Measurements from ENCODE around the gene SHC2. TPM values are rescaled to one million over a fixed set of nuclear protein-coding genes. Genes with fewer than 3 reads are reported as not detected.

Gene SHC2
- total and polyA plus RNA-seq, 2 of the 8 experiments (the other 6 are each of a cell fraction or from before 2014, with no cell fraction given) = 4.4 to 7.3 TPM

DNA sequence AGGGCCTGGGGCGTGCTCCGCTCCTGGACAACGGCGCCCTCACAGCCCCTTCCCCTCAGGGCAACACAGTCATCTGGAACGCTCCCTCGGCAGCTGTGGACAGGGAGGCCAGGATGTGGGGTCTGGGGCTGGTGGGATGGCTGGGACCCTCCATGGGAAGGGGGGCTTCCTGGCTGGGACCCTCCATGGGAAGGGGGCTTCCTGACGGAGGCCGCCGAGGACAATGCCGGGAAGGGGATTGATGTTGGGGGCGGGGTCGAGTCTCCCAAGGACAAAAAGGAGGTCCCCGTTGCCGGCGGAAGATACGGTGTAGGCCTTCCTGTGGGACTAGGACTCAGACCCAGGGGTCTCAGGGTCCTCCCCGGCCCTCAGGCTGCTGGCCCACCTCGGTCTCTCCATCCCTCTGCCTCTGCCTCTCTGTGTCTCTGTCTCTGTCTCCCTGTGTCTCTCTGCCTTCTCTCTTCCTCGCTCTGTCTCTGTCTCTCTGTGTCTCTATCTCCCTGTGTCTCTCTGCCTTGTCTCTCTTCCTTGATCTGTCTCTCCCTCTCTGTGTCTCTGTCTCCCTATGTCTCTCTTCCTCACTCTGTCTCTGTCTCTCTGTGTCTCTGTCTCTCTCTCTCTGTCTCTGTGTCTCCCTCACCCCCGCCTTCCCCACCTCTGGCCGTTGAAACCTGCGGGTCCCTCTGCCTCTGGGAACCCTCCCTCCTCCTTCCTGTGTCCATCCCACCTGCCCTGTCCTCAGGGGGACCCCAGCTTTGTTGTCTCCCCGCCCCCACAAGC, 32.7 kb upstream of the SHC2 start (continued):
- no peak for TF ChIP-seq SP1 (IDR thresholded peaks at IDR 0.05; ENCODE audit: low read depth, low read length)
- TF ChIP-seq ZNF274 (IDR thresholded peaks at IDR 0.05; ENCODE audit: borderline replicate concordance, extremely low read depth, low read length) = no peak

Data from H1 (cell line).